HEK293 (cell line): Measurements from ENCODE around the gene MIB2.

Source experiments
- CTCF ChIP-seq: fragments of 450-650 bp; formaldehyde crosslinking; IDR thresholded peaks from 2 replicates; pipeline ENCODE4 v1.5.1; 2016; ENCODE audit warnings: missing biosample characterization, missing genetic modification characterization
- KLF1 ChIP-seq: fragments of 450-650 bp; formaldehyde crosslinking; IDR thresholded peaks from 2 replicates; pipeline ENCODE4 v1.5.1; 2016; ENCODE audit warnings: missing biosample characterization, missing genetic modification characterization
- ZNF266 ChIP-seq: fragments of 450-650 bp; formaldehyde crosslinking; IDR thresholded peaks from 2 replicates; pipeline ENCODE4 v1.5.1; 2016; ENCODE audit warnings: missing biosample characterization, missing genetic modification characterization, low read depth
- ZNF561 ChIP-seq: fragments of 450-650 bp; IDR thresholded peaks from 2 replicates; pipeline ENCODE4 v1.5.1; 2018; ENCODE audit warnings: missing biosample characterization, missing genetic modification characterization, borderline replicate concordance

- TF ChIP-seq CTCF (tag by site-specific recombination) (no peak), ZNF561 (no peak), ZNF266 (tag by site-specific recombination) (no peak), KLF1 (tag by site-specific recombination) (no peak; the same call in 1 of the 2 replicates)
Observed at GRCh38 chr1:1596493-1597274, 18.6 kb upstream of the MIB2 start.
